GM23248 (cell line): ENCODE measurements around the gene L3MBTL3. TPM values are rescaled to one million over a fixed set of nuclear protein-coding genes. Genes with fewer than 3 reads are reported as not detected.

Source experiments
- DNase-seq: peaks from one replicate; pipeline ENCODE4 v3.0.0-alpha.2; 2015
- H2AFZ ChIP-seq: fragments of 200-600 bp; sonication (generic); 2 replicates; pipeline ENCODE4 v1.6.1; 2016; ENCODE audit warnings: antibody characterized with exemption
- H3F3A ChIP-seq: fragments of 200-600 bp; sonication (generic); 2 replicates; pipeline ENCODE4 v1.6.1; 2016; ENCODE audit warnings: mild to moderate bottlenecking, antibody characterized with exemption, mixed run types; ENCODE audit not compliant: insufficient read depth
- H3K27ac ChIP-seq: fragments of 200-600 bp; sonication (generic); 2 replicates; pipeline ENCODE4 v1.5.1; 2016; ENCODE audit warnings: mild to moderate bottlenecking
- H3K27me3 ChIP-seq: fragments of 200-600 bp; sonication (generic); replicated peaks from 2 replicates; pipeline ENCODE4 v1.6.1; 2016; ENCODE audit warnings: mild to moderate bottlenecking; ENCODE audit not compliant: insufficient read depth
- H3K36me3 ChIP-seq: fragments of 200-600 bp; sonication (generic); 2 replicates; pipeline ENCODE4 v1.6.1; 2016; ENCODE audit warnings: low read depth, mild to moderate bottlenecking
- H3K4me1 ChIP-seq: fragments of 200-600 bp; sonication (generic); 2 replicates; pipeline ENCODE4 v1.6.1; 2016; ENCODE audit warnings: mild to moderate bottlenecking; ENCODE audit not compliant: insufficient read depth
- H3K4me2 ChIP-seq: fragments of 200-600 bp; sonication (generic); one replicate; pipeline ENCODE4 v1.6.1; 2016; ENCODE audit warnings: mild to moderate bottlenecking; ENCODE audit not compliant: unreplicated experiment
- H3K4me3 ChIP-seq: fragments of 200-600 bp; sonication (generic); 2 replicates; pipeline ENCODE4 v1.5.1; 2016; ENCODE audit warnings: mild to moderate bottlenecking
- H3K79me2 ChIP-seq: fragments of 200-600 bp; sonication (generic); 2 replicates; pipeline ENCODE4 v1.6.1; 2016; ENCODE audit warnings: mild to moderate bottlenecking; ENCODE audit not compliant: insufficient read depth
- H3K9ac ChIP-seq: fragments of 200-600 bp; sonication (generic); 2 replicates; pipeline ENCODE4 v1.6.1; 2016; ENCODE audit warnings: mild to moderate bottlenecking
- H3K9me2 ChIP-seq: fragments of 200-600 bp; sonication (generic); 2 replicates; pipeline ENCODE4 v1.6.1; 2016; ENCODE audit warnings: mixed run types, mild to moderate bottlenecking, moderate library complexity; ENCODE audit not compliant: insufficient read depth
- H3K9me3 ChIP-seq: fragments of 200-600 bp; sonication (generic); one replicate; pipeline ENCODE4 v1.6.1; 2017; ENCODE audit warnings: low read depth
- H4K20me1 ChIP-seq: fragments of 200-600 bp; sonication (generic); 2 replicates; pipeline ENCODE4 v1.6.0; 2016; ENCODE audit not compliant: insufficient read depth
- EZH2 ChIP-seq: fragments of 200-600 bp; sonication (generic); IDR thresholded peaks from 2 replicates; pipeline ENCODE4 v1.6.1; 2018; ENCODE audit warnings: antibody characterized with exemption, mild to moderate bottlenecking; ENCODE audit not compliant: insufficient read depth, poor library complexity, severe bottlenecking
- EZH2phosphoT487 ChIP-seq: fragments of 200-600 bp; sonication (generic); IDR thresholded peaks from 2 replicates; pipeline ENCODE4 v1.6.1; 2018; ENCODE audit warnings: antibody characterized with exemption, moderate library complexity, mild to moderate bottlenecking, low read depth; ENCODE audit not compliant: insufficient read depth
- WGBS, 2 experiments: methylation state at CpG; one replicate each; pipeline ENCODE4 v1.1.6; 2015 to 2017; ENCODE audit warnings: low lambda C conversion rate in 2 of 2, low coverage in 1 of 2; ENCODE audit errors: missing lambda C conversion rate in 2 of 2; 5-methylcytosine and 5-hydroxymethylcytosine counted together
- in situ Hi-C: fragments of 300-500 bp; cut with MboI; formaldehyde crosslinking; loops from 2 replicates; pipeline ENCODE4 v1.15.0; 2020
- polyA plus RNA-seq: library from polyadenylated mRNA; unstranded; fragments of >200 nt; fragmentation: Nextera tagmentation; extraction: Ambion mirVana; gene quantifications from 2 replicates; pipeline ENCODE4 v1.2.1, GENCODE V29; 2016
- total RNA-seq: library from RNA; depleted of rRNA; stranded (reverse); fragments of >200 nt; shearing (Covaris generic); gene quantifications from 2 replicates; pipeline ENCODE4 v1.2.3, GENCODE V29; 2014

Gene L3MBTL3
- total and polyA plus RNA-seq, 2 experiments from 2014 or later: 3.3 to 4.3 TPM

- Histone ChIP-seq H3K9me2 (no peaks in the 10 kb centered on the region), H3K4me2 (no peak overlapping the region), H3K27ac (no peak overlapping the region), H3K9ac (no peak overlapping the region), H4K20me1 (no peaks in the 10 kb centered on the region), H2AFZ (no peak overlapping the region), H3F3A (no peaks in the 10 kb centered on the region), H3K9me3 (no peaks in the 10 kb centered on the region), H3K79me2 (no peaks in the 10 kb centered on the region), H3K36me3 (no peaks in the 10 kb centered on the region), H3K4me3 (no peak overlapping the region), H3K27me3 (no peaks in the 10 kb centered on the region), H3K4me1 (no peaks in the 10 kb centered on the region)
- in situ Hi-C loops: no loop called here
- DNase-seq: no peak
- TF ChIP-seq EZH2phosphoT487 (no peak), EZH2 (no peak)
- WGBS, 2 experiments: 66 to 70% methylated on average over 2 of the region's 2 CpGs
Measured at GRCh38 chr6:130010387-130010786, 8.0 kb upstream of the L3MBTL3 start.

GRCh38 chr6:130012728-130013127 lies 5.7 kb upstream of the L3MBTL3 start:
- Histone ChIP-seq H3K27me3 (no peaks in the 10 kb centered on the region), H3K9ac (no peak overlapping the region), H4K20me1 (no peaks in the 10 kb centered on the region), H3K9me2 (no peaks in the 10 kb centered on the region), H3K36me3 (no peaks in the 10 kb centered on the region), H3K9me3 (no peaks in the 10 kb centered on the region), H3F3A (peaks cover 3% of the 10 kb centered on the region), H3K4me2 (no peak overlapping the region), H3K4me3 (no peak overlapping the region), H3K79me2 (no peaks in the 10 kb centered on the region), H3K4me1 (no peaks in the 10 kb centered on the region), H3K27ac (no peak overlapping the region), H2AFZ (no peak overlapping the region)
- 65 to 67% methylated on average over 4 of the region's 4 CpGs for WGBS, 2 experiments
- DNase-seq: no peak
- in situ Hi-C loops: no loop called here
- no peak for TF ChIP-seq EZH2phosphoT487
- no peak for TF ChIP-seq EZH2

GRCh38 chr6:130018744-130019325 lies 454 bp downstream of the L3MBTL3 start:
- Histone ChIP-seq H3K36me3 (no peaks in the 10 kb centered on the region), H4K20me1 (no peaks in the 10 kb centered on the region), H3K4me2 (peak overlapping the region; percentile 93), H3K4me3 (peak overlapping the region; percentile 96), H3K9ac (peak overlapping the region; percentile 78), H3K9me2 (no peaks in the 10 kb centered on the region), H3K27ac (peak overlapping the region; percentile 34), H3F3A (peaks cover 14% of the 10 kb centered on the region), H3K27me3 (no peaks in the 10 kb centered on the region), H2AFZ (peak overlapping the region; percentile 99), H3K4me1 (peaks cover 3% of the 10 kb centered on the region; the same call in 1 of the 2 replicates), H3K79me2 (0 out of 2 replicates have a peak, but pooled peaks cover 4% of the 10 kb centered on the region), H3K9me3 (no peaks in the 10 kb centered on the region)
- 2% methylated on average over 7 to 25 of the region's 54 CpGs for whole genome bisulfite sequencing, 2 experiments
- TF ChIP-seq EZH2phosphoT487: no peak
- TF ChIP-seq EZH2: no peak
- in situ Hi-C loops: no loop called here
- peak; percentile 51 for DNase-seq

- peak; percentile 64 for DNase-seq
- Histone ChIP-seq H3K4me2 (peak overlapping the region; percentile 82), H3K9ac (peak overlapping the region; percentile 78), H4K20me1 (no peaks in the 10 kb centered on the region), H3K27ac (no peak overlapping the region; the same call in 1 of the 2 replicates), H3K27me3 (no peaks in the 10 kb centered on the region), H3K4me1 (peaks cover 3% of the 10 kb centered on the region; the same call in 1 of the 2 replicates), H3K9me3 (no peaks in the 10 kb centered on the region), H3F3A (peaks cover 14% of the 10 kb centered on the region), H2AFZ (peak overlapping the region; percentile 99), H3K36me3 (no peaks in the 10 kb centered on the region), H3K9me2 (no peaks in the 10 kb centered on the region), H3K4me3 (peak overlapping the region; percentile 96), H3K79me2 (0 out of 2 replicates have a peak, but pooled peaks cover 4% of the 10 kb centered on the region)
- WGBS, 2 experiments: 1 to 2% methylated on average over 53 to 77 of the region's 116 CpGs
- in situ Hi-C loops: loop anchor here (10.0 kb wide), 2 partner anchors 425 to 525 kb away; no protein-coding TSS in a partner anchor
- no peak for TF ChIP-seq EZH2
- TF ChIP-seq EZH2phosphoT487: no peak
Measured at GRCh38 chr6:130019326-130020072, 1.1 kb downstream of the L3MBTL3 start.
